GM18511 (cell line): Measurements from ENCODE around the gene TPD52L2.
"Not testable (repeated sequence)": the region's sequence is repeated elsewhere in the genome, so short reads cannot be mapped to it uniquely, and the experiment has no call there.

Source experiments
- ATAC-seq: cut with Tn5 transposase; IDR thresholded peaks from one replicate; pipeline ENCODE4 v1.9.1; 2021; ENCODE audit warnings: mild to moderate bottlenecking, moderate library complexity; ENCODE audit not compliant: unreplicated experiment

The TPD52L2 gene

DNA sequence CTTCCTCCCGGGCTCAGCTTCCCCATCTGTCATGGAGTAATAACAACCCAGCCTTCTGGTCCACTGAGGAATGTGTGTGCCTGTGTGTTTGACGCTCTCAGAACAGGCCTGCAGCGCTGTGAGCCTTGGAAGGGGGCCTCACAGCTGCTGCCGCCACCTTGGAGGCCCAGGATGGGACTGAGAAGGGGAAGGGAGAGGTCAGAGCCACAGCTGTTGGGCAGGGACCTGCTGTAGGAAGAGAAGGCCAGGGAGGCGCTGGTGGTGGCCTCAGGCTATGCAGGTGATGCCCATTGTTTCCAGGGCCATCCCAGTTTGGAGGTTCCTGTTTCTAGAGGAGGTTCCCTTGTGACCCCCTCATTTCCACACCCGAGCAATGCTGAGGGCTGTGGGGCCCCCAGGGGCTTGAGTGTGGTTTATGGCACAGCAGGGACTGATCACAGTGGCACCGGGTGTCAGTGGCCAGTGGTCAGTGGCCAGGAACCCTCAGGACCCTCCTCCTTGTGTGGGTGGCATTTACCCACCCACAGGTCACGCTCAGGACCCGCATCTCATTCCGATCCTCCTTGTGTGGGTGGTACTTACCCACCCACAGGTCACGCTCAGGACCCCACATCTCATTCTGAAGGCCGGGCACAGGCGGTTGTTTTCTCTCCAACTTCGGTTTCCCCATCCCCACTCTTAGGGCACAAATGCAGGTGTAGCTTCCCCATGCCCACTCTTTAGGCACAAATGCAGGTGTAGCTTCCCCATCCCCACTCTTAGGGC is 14.0 kb downstream of the TPD52L2 start:
- ATAC-seq = no peak

- not testable (repeated sequence) for ATAC-seq
Observed at GRCh38 chr20:63880901-63881300, 15.8 kb downstream of the TPD52L2 start.

GRCh38 chr20:63881451-63882226 is 16.6 kb downstream of the TPD52L2 start:
- no peak for ATAC-seq

DNA sequence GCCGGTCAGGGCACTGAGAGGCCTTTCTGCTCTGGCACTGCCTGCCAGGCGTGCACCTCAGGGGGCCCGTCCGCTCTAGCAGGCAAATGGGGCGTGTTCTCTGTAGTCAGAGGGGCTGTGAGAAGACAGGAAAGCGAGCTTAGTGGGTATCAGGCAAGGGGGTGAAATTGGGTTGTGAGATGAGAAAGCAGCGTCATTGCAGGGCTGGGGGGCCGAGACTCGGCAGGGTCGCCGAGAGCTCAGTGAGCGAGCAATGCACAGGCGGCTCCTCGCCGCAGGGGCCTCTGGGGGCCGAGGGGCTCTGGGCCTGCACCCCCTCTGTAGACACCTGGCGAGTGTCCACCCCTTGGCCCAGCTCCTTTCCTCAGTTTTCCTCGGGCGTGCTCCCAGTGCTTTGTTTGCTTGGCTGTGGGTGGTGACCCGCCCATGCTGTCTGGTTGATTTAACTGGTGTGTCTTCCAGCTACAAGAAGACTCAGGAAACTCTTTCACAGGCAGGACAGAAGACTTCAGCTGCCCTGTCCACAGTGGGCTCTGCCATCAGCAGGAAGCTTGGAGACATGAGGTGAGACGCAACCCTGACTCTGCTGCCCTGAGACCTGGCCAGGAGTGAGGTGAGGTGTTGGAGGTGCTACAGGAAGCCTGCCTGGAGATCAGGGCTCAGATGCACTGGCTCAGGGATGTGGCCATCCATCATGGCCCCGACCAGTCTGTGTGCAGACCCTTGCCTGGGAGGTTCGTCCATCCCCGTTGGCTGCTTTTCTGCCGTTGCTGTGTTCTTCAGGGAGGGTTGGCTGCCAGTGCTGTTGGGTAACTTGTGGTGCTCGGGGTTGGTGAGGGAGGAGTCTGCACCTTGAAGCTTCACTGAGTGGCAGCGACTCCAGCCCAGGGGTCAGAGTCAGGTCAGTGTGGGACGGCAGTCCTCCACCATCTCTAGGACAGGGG is 17.5 kb downstream of the TPD52L2 start:
- no peak for ATAC-seq

DNA sequence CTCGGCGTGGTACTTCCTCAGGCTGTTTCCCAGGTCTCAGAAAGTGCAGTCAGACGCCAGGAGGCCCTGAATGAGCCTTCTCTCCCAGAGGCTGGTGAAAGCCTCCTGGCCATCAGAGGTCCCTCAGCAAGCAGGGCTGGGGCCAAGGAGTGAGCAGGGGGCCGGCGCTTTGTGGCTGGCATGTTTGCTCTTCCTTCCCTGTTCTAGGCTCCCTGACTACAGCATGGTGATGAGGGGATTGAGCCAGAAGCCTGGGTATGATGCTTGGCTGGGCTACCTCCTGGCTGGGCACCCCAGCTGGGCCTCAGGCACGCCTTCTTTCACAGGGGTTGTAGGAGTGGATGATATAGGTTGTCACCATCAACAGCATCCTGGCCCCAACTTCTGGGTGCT is 18.1 kb downstream of the TPD52L2 start:
- no peak for ATAC-seq

DNA sequence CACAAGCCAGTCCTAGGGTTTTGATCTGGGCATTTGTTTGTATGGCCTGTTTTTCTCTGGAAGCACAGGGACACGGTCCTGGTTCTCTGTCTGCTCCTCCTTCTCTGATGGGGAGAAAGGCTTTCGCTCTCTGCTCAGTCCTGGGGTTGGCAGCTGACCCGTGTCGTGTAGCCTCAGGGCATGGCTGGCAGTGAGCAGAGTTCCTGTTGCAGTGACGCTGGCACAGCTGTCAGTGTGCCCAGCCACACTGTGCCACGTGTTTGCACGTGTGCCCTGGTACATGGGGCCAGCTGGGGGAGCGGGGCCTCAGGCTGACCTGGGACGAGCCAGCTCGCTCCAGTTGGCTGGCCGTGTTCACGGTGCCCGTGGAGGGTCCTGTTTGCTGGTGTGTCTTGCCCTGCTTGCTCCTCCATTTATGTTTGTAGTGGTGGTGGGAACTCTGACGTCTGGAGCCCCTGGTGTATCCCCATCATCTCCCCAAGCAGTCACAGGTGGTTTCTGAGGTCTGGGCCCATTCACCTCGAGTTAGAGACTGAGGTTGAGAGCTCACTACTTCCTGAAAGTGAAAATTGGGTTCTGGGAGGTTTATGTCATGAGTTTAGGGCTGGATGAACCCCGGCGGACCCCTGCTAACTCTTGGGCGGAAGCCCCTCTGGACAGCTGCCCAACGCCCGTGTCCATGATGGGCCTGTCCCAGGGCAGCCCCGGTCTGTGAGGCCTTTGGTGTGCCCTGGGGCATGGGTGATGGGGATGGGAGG is 19.6 kb downstream of the TPD52L2 start:
- ATAC-seq = no peak

DNA sequence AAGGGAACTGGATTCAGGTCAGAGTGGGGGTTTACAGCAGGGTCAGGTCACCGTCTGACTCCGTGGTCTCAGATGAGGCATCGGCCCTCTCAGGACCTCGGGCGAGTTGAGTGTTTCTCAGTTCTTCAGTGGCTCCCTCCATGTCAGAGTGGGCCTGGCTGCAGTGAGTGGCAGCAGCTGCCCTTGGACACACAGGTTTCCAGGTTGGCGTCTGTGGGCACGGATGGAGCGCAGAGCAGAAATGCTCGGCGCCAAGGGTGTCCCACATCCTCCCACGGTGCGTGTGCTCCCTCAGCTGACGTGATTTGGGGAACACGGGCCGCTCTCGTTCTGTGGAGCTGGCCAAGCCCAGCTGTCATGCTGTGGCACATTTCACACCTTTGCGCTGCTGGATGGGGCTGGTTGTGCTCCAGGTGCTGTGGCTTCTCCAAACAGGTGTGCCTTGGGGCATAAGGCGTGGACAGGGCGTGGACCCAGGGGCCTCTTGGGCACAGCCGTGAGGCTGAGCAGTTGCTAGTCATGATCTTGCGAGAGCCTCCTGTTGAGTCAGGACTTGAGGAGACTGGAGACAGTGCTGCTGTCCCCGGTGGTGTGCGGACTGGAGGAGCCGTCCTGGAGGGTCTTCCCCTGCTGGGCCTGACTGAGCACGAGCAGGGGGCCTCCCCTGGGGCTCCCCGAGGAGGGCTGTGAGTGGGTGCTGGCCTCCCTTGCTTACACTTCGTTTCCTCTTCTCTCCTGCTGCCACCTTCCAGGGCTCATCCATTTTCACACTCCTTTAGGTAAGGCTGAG is 20.4 kb downstream of the TPD52L2 start:
- no peak for ATAC-seq

- ATAC-seq = no peak
Observed at GRCh38 chr20:63886054-63886419, 21.0 kb downstream of the TPD52L2 start.

GRCh38 chr20:63886921-63887320 is 21.9 kb downstream of the TPD52L2 start:
- no peak for ATAC-seq

DNA sequence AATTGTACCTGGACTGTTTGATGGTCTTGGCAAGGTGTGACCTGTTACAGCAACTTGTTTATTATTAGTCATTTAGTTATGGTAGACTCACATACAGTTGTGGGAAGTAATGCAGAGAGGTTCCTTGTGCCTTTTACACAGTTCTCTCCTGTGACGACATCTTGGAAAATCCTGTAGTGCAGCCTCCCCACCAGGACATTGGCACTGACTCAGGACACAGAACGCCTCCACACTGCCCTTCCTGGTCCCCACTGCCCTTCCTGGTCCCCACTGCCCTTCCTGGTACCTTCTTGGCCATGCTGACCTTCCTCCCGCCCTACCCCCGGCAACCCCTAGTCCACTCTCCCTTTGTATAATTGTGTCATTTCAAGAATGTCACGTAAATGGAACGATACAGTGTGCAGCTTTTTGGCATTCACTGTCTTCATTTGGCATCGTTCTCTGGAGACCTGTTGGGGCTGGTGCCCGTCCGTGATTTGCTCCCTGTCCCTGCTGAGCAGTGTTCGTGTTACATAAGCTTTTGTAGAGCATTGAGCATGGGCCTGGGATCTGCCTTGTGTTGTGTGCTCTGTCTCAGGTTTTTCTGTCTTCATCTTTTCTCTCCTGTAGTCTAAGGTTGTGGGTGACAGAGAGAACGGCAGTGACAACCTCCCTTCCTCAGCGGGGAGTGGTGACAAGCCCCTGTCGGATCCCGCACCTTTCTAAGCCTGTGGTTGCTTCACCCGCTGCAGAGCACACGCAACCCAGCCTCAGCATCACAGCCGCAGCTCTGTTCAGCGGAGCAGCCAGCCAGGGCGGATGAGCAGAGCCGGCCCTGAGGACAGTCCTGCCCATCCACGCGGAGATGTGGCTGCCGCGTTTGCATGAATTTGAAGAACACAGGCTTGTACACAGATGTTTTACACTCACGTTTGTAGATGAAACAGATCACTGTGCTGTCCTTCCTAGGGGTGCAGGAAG is 24.5 kb downstream of the TPD52L2 start:
- no peak for ATAC-seq

- no peak for ATAC-seq
Observed at GRCh38 chr20:63890201-63890576, 25.1 kb downstream of the TPD52L2 start.

GRCh38 chr20:63890616-63891015 is 25.5 kb downstream of the TPD52L2 start:
- ATAC-seq = no peak

GRCh38 chr20:63891061-63892002 is 26.3 kb downstream of the TPD52L2 start:
- no peak for ATAC-seq

DNA sequence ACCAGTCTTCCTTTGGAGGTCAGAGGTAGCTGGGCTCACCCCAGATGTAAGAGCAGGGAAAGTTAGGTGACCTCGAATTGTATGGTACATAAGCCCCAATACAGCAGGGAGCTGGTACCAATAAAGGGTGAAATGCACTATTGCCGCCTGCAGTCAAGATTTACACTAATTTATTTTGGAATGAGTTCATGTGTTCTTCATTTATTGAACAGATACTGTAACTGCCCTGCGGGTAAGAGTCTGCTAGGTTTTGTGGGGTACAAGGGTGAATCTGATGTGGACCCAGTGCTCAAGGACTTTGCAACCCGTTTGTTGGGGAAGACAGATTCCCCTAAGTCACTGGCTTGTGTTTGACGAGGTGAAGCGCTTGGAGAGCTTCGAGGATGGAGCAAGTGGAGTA is 27.3 kb downstream of the TPD52L2 start:
- no peak for ATAC-seq

DNA sequence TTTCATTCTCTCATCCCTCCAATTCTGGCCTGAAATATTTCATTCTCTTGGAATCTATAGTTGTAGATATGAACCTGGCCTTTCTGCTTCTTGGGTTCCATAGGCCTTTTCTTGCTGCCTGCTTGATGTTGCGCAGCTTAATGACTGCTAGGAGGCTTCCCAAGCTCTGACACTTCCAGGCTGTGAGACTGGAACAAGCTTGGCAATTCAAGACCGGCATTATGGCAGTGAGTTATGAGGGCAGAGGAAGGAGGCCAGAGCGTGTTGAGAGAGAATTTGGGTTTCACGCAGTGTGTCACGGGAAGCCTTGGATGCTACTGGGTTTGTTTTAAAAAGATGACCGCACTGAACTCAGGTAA is 28.9 kb downstream of the TPD52L2 start:
- no peak for ATAC-seq

DNA sequence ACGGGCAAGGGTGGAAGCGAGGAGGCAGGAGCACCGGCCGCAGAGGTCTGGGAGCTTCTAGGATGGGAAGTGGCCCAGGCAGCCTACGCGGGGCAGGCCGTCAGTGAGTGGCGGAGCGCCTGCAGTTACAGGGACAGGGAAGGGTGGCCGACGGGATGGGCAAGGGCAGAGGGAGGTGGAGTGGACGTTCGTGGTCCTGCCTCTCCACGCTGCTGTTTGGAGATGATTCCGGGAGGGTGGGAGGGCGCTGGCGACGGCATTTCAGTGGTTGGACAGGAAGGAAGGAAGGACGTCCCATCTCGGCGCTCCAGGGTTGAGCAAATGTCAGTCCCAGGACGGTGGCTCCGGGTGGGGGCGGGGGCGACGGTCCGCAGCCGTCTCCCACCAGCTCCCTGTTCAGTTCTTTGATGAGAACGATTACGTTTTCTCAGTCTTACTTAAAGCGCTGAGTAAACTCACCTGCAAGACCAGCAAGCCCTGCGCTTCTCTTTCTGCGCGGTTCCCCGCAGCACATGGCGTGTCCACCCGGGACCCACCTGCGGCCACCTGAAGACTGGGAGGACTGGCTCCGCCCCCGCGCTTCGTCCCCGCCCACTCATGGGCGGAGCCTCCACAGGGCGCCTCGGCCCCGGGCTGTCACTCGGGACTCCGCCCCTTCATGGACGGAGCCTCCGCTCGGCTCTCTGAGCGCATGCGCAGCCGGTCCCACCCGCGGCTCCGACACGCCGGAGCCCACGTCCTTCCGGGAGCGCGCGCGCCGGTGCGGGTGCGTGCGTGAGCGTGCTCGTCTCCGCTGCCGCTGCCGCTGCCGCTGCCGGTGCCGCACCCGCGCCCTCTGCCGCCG is 29.5 kb downstream of the TPD52L2 start, which contains the start of gene DNAJC5:
Gene DNAJC5, plus strand, starts transcription at position 769 of the 844 bp plus-strand sequence. CDS start 33,220 bp downstream, outside the sequence.
- ATAC-seq = peak; percentile 74
